Lung (tissue), 16 donors: Measurements from ENCODE around the gene GTPBP8. TPM values are rescaled to one million over a fixed set of nuclear protein-coding genes. Genes with fewer than 3 reads are reported as not detected.

Source experiments
- ATAC-seq: fragments of 200-7000 bp; cut with Tn5 transposase; one replicate; pipeline ENCODE4 v1.9.1; 2020; ENCODE audit warnings: moderate number of reproducible peaks; ENCODE audit not compliant: insufficient read depth, low FRiP score
- DNase-seq, 3 donors: peaks; one replicate each; pipeline ENCODE4 v3.0.0-alpha.2; 2013 to 2017
- H3K27ac ChIP-seq, 2 donors: one replicate each; pipeline ENCODE4 v1.5.1; 2013; ENCODE audit warnings: mild to moderate bottlenecking in 2 of 2, moderate library complexity in 2 of 2, control low read depth in 1 of 2, inconsistent platforms in 1 of 2, low read depth in 1 of 2, low read length in 1 of 2
- H3K27me3 ChIP-seq, 3 donors: one replicate each; pipeline ENCODE4 v1.5.1; 2013; ENCODE audit warnings: low read length in 2 of 3; ENCODE audit not compliant: control insufficient read depth in 3 of 3, insufficient read depth in 3 of 3
- H3K36me3 ChIP-seq, 4 donors: one replicate each; pipeline ENCODE4 v1.5.1; 2013; ENCODE audit warnings: low read length in 4 of 4, mild to moderate bottlenecking in 1 of 4, moderate library complexity in 1 of 4; ENCODE audit not compliant: control insufficient read depth in 4 of 4, insufficient read depth in 4 of 4
- H3K4me1 ChIP-seq, 5 donors: one replicate each; pipeline ENCODE4 v1.5.1; 2013; ENCODE audit warnings: low read length in 5 of 5, mild to moderate bottlenecking in 2 of 5, moderate library complexity in 1 of 5; ENCODE audit not compliant: control insufficient read depth in 5 of 5, insufficient read depth in 5 of 5
- H3K4me3 ChIP-seq: one replicate; pipeline ENCODE4 v1.5.1; 2013; ENCODE audit warnings: mild to moderate bottlenecking, control low read depth, moderate library complexity
- H3K9ac ChIP-seq, 2 donors: one replicate each; pipeline ENCODE4 v1.5.1; 2013; ENCODE audit warnings: low read length in 2 of 2, control low read depth in 1 of 2; ENCODE audit not compliant: insufficient read depth in 1 of 2
- H3K9me3 ChIP-seq, 4 donors: one replicate each; pipeline ENCODE4 v1.5.1; 2013; ENCODE audit warnings: low read length in 3 of 4, mild to moderate bottlenecking in 1 of 4, moderate library complexity in 1 of 4; ENCODE audit not compliant: control insufficient read depth in 4 of 4, insufficient read depth in 3 of 4
- WGBS, 2 donors: extraction: QIAGEN DNeasy Blood & Tissue Kit; methylation state at CpG; one replicate each; pipeline ENCODE4 v1.1.7; 2013; 5-methylcytosine and 5-hydroxymethylcytosine counted together
- long read RNA-seq, 5 donors: transcript quantifications; one replicate each; lab custom pipeline, GENCODE V29; 2026
- polyA plus RNA-seq, 2 donors: library from polyadenylated mRNA; stranded (reverse); fragments of 200-250 nt; gene quantifications; one replicate each; pipeline ENCODE4 v1.2.1, GENCODE V29; 2013
- total RNA-seq, 2 donors: library from RNA; depleted of rRNA in 1 of 2; stranded (reverse); fragments of >200 nt in 1 of 2; gene quantifications; one replicate each; pipeline ENCODE4 v1.2.1, GENCODE V29; 2014 to 2021
- TF ChIP-seq, protein P1 (sequence below): IDR thresholded peaks from 2 replicates; pipeline ENCODE4 v1.5.1; 2012; ENCODE audit warnings: mild to moderate bottlenecking; ENCODE audit errors: control extremely low read depth, extremely low read depth
- donor health status: control.
- donor health status: control.
- donor health status: Bipolar disorder and iron deficiency.
- donor health status: healthy.
- donor health status: DM: yes; HTN: yes; CAD: no.

The GTPBP8 gene
- total RNA-seq (10 to 100 TPM; 17.5 to 20.6 TPM), polyA plus RNA-seq (1 to 10 TPM; 6.4 to 9.6 TPM)
- long read RNA-seq, donor 1, transcript GTPBP8-203 (6 exons, 1,360 nt) = major isoform, 5 of 8 reads
- long read RNA-seq, donor 1, partial matches to known transcripts = 0 of 8 reads
- long read RNA-seq, donor 1, other reads (novel, unspliced or antisense) = 0 of 8 reads
- long read RNA-seq, donor 2, partial matches to known transcripts = 0 of 3 reads
- long read RNA-seq, donor 2, other reads (novel, unspliced or antisense) = 0 of 3 reads
- long read RNA-seq, donor 3, partial matches to known transcripts = 0 of 3 reads
- long read RNA-seq, donor 3, other reads (novel, unspliced or antisense) = 0 of 3 reads
- long read RNA-seq, donor 4, partial matches to known transcripts = 0 of 1 reads
- long read RNA-seq, donor 4, other reads (novel, unspliced or antisense) = 0 of 1 reads
- long read RNA-seq, donor 5, transcript GTPBP8-203 (6 exons, 1,360 nt) = major isoform, 5 of 6 reads
- long read RNA-seq, donor 5, partial matches to known transcripts = 0 of 6 reads
- long read RNA-seq, donor 5, other reads (novel, unspliced or antisense) = 0 of 6 reads

DNA sequence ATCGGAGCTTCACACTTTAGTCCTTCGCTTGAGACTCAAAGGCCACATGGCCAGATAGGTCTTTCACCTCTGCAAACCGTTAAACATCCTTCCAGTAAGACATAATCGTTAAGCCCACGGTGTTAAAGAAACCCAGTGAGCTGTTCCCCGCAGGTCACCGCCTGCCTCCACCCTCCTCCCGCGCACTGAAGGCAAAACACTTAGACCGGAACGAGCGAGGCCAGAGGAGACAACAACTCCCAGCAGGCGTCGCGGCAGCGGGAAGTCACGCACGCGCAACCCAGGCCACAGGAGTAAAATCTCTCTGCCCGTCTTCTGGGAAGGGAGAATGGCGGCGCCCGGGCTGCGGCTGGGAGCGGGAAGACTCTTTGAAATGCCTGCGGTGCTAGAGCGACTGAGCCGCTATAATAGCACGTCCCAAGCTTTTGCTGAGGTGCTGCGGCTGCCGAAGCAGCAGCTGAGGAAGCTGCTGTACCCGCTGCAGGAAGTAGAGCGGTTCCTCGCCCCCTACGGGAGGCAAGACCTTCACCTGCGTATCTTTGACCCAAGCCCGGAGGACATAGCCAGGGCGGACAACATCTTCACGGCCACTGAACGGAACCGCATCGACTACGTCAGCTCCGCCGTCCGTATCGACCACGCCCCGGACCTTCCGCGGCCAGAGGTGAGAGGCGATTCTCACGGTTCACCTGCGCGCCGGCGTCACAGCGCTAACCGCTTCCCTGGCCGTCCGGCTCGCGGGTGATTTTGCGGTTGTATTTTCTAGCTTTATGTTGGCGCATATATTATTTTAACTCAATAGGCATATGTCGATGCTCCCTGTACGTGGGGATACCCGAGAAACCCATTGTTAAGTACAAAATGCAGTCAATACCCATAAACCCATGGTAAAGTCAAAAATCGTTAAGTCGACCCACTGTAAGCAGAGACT is at the start of gene GTPBP8:
GTPBP8 (plus strand) TSS at position 313 of the 931 bp plus-strand sequence; CDS start at position 329, 16 bp downstream.
- TF ChIP-seq, protein P1, sequence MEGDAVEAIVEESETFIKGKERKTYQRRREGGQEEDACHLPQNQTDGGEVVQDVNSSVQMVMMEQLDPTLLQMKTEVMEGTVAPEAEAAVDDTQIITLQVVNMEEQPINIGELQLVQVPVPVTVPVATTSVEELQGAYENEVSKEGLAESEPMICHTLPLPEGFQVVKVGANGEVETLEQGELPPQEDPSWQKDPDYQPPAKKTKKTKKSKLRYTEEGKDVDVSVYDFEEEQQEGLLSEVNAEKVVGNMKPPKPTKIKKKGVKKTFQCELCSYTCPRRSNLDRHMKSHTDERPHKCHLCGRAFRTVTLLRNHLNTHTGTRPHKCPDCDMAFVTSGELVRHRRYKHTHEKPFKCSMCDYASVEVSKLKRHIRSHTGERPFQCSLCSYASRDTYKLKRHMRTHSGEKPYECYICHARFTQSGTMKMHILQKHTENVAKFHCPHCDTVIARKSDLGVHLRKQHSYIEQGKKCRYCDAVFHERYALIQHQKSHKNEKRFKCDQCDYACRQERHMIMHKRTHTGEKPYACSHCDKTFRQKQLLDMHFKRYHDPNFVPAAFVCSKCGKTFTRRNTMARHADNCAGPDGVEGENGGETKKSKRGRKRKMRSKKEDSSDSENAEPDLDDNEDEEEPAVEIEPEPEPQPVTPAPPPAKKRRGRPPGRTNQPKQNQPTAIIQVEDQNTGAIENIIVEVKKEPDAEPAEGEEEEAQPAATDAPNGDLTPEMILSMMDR = no peak
- WGBS, 2 donors = 1% methylated on average over 69 to 70 of the region's 70 CpGs
- peaks cover 0 to 4% (median 0%) of the 10 kb centered on the region in 4 donors for H3K36me3 ChIP-seq
- peak; percentile 98 for ATAC-seq
- peak within 1 kb of the TSS; percentile 95 to 96 for H3K9ac ChIP-seq
- peak within 1 kb of the TSS; percentile 96 to 100 for H3K27ac ChIP-seq
- H3K27me3 ChIP-seq = no peaks in the 10 kb centered on the region
- H3K4me3 ChIP-seq = peak within 1 kb of the TSS; percentile 100
- H3K4me1 ChIP-seq = peaks cover 0 to 12% (median 4%) of the 10 kb centered on the region in 5 donors
- DNase-seq = peak; percentile 93 to 95 (median 94)
- H3K9me3 ChIP-seq = no peaks in the 10 kb centered on the region

- no peaks in the 10 kb centered on the region for H3K9me3 ChIP-seq
- no peaks in the 10 kb centered on the region for H3K4me1 ChIP-seq
- H3K27ac ChIP-seq = no peak overlapping the region
- DNase-seq (no peak), ATAC-seq (no peak)
- no peaks in the 10 kb centered on the region for H3K36me3 ChIP-seq
- H3K9ac ChIP-seq = no peak overlapping the region
- H3K27me3 ChIP-seq = peaks cover 0 to 4% (median 0%) of the 10 kb centered on the region in 3 donors
- TF ChIP-seq, protein P1 = no peak
- 85 to 94% methylated on average over 9 of the region's 9 CpGs for WGBS, 2 donors
- H3K4me3 ChIP-seq = no peak overlapping the region
Observed at GRCh38 chr3:112948346-112948838, 42.4 kb upstream of the GTPBP8 start.

DNA sequence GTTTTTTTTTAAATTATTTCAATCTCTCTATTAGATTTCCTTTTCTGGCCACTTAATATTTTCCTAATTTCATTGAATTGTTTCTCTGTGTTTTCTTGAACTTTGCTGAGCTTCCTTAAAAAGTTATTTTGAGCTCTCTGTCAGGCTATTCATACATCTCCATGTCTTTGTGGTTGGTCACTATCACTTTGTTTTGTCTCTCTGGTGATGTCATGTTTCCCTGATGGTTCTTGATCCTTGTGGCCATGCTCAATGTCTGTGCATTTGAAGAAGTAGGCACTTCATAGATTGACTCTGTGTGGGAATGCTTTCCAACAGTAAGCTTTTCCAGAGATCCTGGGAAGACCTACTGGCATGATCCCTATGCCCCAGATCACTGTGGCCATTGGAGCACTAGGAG is 34.4 kb upstream of the GTPBP8 start:
- TF ChIP-seq, protein P1 = no peak
- Histone ChIP-seq H3K36me3 (no peaks in the 10 kb centered on the region), H3K9me3 (peaks cover 0 to 4% (median 1%) of the 10 kb centered on the region in 4 donors), H3K4me1 (no peaks in the 10 kb centered on the region), H3K27me3 (no peaks in the 10 kb centered on the region), H3K9ac (no peak overlapping the region), H3K4me3 (no peak overlapping the region), H3K27ac (no peak overlapping the region)
- ATAC-seq (no peak), DNase-seq (no peak)
